HG02840 (cell line): ENCODE measurements around the gene TRNP1.
"Not testable (repeated sequence)": the region's sequence is repeated elsewhere in the genome, so short reads cannot be mapped to it uniquely, and the experiment has no call there.

Source experiments
- ATAC-seq: cut with Tn5 transposase; IDR thresholded peaks from one replicate; pipeline ENCODE4 v1.9.1; 2021; ENCODE audit warnings: mild to moderate bottlenecking, moderate library complexity, moderate number of reproducible peaks; ENCODE audit not compliant: unreplicated experiment, low FRiP score

TRNP1 gene

GRCh38 chr1:26971590-26971989 lies 21.9 kb upstream of the TRNP1 start:
- ATAC-seq, result no peak

GRCh38 chr1:26972390-26972789 lies 21.1 kb upstream of the TRNP1 start:
- ATAC-seq, result no peak

- no peak for ATAC-seq
Measured at GRCh38 chr1:26972821-26973220, 20.7 kb upstream of the TRNP1 start.

GRCh38 chr1:26976621-26977510 lies 16.6 kb upstream of the TRNP1 start:
- ATAC-seq, result no peak

- ATAC-seq, result no peak
Measured at GRCh38 chr1:26978901-26979300, 14.6 kb upstream of the TRNP1 start.

GRCh38 chr1:26981146-26981846 lies 12.2 kb upstream of the TRNP1 start:
- no peak for ATAC-seq

- ATAC-seq, result no peak
Measured at GRCh38 chr1:26983863-26984262, 9.6 kb upstream of the TRNP1 start.

- no peak for ATAC-seq
Measured at GRCh38 chr1:26984291-26984690, 9.2 kb upstream of the TRNP1 start.

GRCh38 chr1:26986658-26987057 lies 6.8 kb upstream of the TRNP1 start:
- ATAC-seq, result no peak

- ATAC-seq, result not testable (repeated sequence)
Measured at GRCh38 chr1:26989403-26990109, 3.9 kb upstream of the TRNP1 start.

- ATAC-seq, result no peak
Measured at GRCh38 chr1:26991310-26992116, 2.0 kb upstream of the TRNP1 start.

- ATAC-seq, result no peak
Measured at GRCh38 chr1:26994020-26994786, 711 bp downstream of the TRNP1 start.

GRCh38 chr1:26994787-26995517 lies 1.5 kb downstream of the TRNP1 start:
- no peak for ATAC-seq

GRCh38 chr1:26996024-26996423 lies 2.5 kb downstream of the TRNP1 start:
- ATAC-seq, result no peak

- no peak for ATAC-seq
Measured at GRCh38 chr1:26996665-26997064, 3.2 kb downstream of the TRNP1 start.

- no peak for ATAC-seq
Measured at GRCh38 chr1:26998429-26999300, 5.2 kb downstream of the TRNP1 start.

GRCh38 chr1:26999440-26999987 lies 6.0 kb downstream of the TRNP1 start:
- no peak for ATAC-seq
